Hepatocyte (in vitro differentiated cells): Measurements from ENCODE around the gene RPRD2. TPM values are rescaled to one million over a fixed set of nuclear protein-coding genes. Genes with fewer than 3 reads are reported as not detected.

Source experiments
- DNase-seq: peaks from one replicate; pipeline ENCODE4 v3.0.0-alpha.2; 2016; ENCODE audit warnings: low spot score
- H2AFZ ChIP-seq: fragments of 200-600 bp; sonication (generic); 2 replicates; pipeline ENCODE4 v1.6.0; 2016; ENCODE audit warnings: antibody characterized with exemption, mild to moderate bottlenecking
- H3K27ac ChIP-seq: fragments of 200-600 bp; sonication (generic); 2 replicates; pipeline ENCODE4 v1.5.1; 2016; ENCODE audit warnings: mild to moderate bottlenecking
- H3K27me3 ChIP-seq: fragments of 200-600 bp; sonication (generic); 2 replicates; pipeline ENCODE4 v1.6.1; 2016
- H3K36me3 ChIP-seq: fragments of 200-600 bp; sonication (generic); replicated peaks from 2 replicates; pipeline ENCODE4 v1.5.1; 2016; ENCODE audit warnings: low read depth; ENCODE audit not compliant: insufficient read depth
- H3K4me1 ChIP-seq: fragments of 200-600 bp; sonication (generic); 2 replicates; pipeline ENCODE4 v1.5.1; 2016; ENCODE audit warnings: mild to moderate bottlenecking, moderate library complexity; ENCODE audit not compliant: insufficient read depth
- H3K4me2 ChIP-seq: fragments of 200-600 bp; sonication (generic); 2 replicates; pipeline ENCODE4 v1.6.0; 2016
- H3K4me3 ChIP-seq: fragments of 200-600 bp; sonication (generic); 2 replicates; pipeline ENCODE4 v1.5.1; 2016; ENCODE audit warnings: mild to moderate bottlenecking
- H3K79me2 ChIP-seq: fragments of 200-600 bp; sonication (generic); 2 replicates; pipeline ENCODE4 v1.6.0; 2017; ENCODE audit warnings: mild to moderate bottlenecking
- H3K9me2 ChIP-seq: fragments of 200-600 bp; sonication (generic); replicated peaks from 2 replicates; pipeline ENCODE4 v1.6.0; 2017; ENCODE audit warnings: mild to moderate bottlenecking; ENCODE audit not compliant: insufficient read depth
- H3K9me3 ChIP-seq: fragments of 200-600 bp; sonication (generic); 2 replicates; pipeline ENCODE4 v1.5.1; 2016; ENCODE audit warnings: low read depth, mild to moderate bottlenecking
- H4K20me1 ChIP-seq: fragments of 200-600 bp; sonication (generic); 2 replicates; pipeline ENCODE4 v1.6.0; 2016; ENCODE audit warnings: mild to moderate bottlenecking; ENCODE audit not compliant: insufficient read depth, poor library complexity, severe bottlenecking
- CTCF ChIP-seq: fragments of 200-600 bp; sonication (generic); IDR thresholded peaks from 2 replicates; pipeline ENCODE4 v1.5.1; 2016; ENCODE audit warnings: antibody characterized with exemption, mild to moderate bottlenecking; ENCODE audit not compliant: poor library complexity
- EZH2 ChIP-seq: fragments of 200-600 bp; sonication (generic); IDR thresholded peaks from 2 replicates; pipeline ENCODE4 v1.6.1; 2016; ENCODE audit warnings: antibody characterized with exemption, mild to moderate bottlenecking, borderline replicate concordance
- EZH2phosphoT487 ChIP-seq: fragments of 200-600 bp; sonication (generic); IDR thresholded peaks from one replicate; pipeline ENCODE4 v1.6.1; 2018; ENCODE audit warnings: antibody characterized with exemption, mild to moderate bottlenecking, low read depth, moderate library complexity; ENCODE audit not compliant: unreplicated experiment, severe bottlenecking
- WGBS: methylation state at CpG from one replicate; pipeline ENCODE4 v1.1.6; 2016; ENCODE audit warnings: low lambda C conversion rate; ENCODE audit errors: missing lambda C conversion rate; 5-methylcytosine and 5-hydroxymethylcytosine counted together
- polyA plus RNA-seq: library from polyadenylated mRNA; unstranded; fragments of >200 nt; fragmentation: Nextera tagmentation; extraction: Ambion mirVana; gene quantifications from 2 replicates; pipeline ENCODE4 v1.2.1, GENCODE V29; 2016
- total RNA-seq: library from RNA; depleted of rRNA; stranded (reverse); fragments of >200 nt; gene quantifications from 2 replicates; pipeline ENCODE4 v1.2.3, GENCODE V29; 2014

The RPRD2 gene
- total and polyA plus RNA-seq, 2 experiments from 2014 or later, result 16.5 to 18.8 TPM

DNA sequence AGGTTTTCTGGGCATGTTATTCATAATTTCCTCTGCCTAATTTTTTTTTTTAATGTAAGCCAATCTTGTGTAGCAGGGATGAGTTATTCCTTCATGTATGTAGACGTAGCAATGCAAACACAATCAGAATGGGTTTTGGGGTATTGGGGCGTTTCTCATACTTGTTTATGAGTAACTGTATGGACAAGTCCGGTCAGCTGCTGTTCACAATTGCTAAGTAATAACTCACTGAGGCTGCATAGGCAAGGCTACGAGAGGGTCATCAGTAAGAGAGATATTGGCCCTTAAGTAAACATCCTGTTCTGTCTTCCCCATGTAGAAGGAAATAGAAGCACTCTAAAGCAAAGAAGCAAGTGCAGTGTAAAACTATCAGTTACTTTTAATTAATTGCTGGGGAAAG lies 113.8 kb downstream of the RPRD2 start:
- H3K9me2 ChIP-seq, result no peaks in the 10 kb centered on the region
- 44% methylated on average over 4 of the region's 4 CpGs for WGBS
- H2AFZ ChIP-seq, result no peak overlapping the region
- H3K4me2 ChIP-seq, result no peak overlapping the region
- no peaks in the 10 kb centered on the region for H4K20me1 ChIP-seq
- peak overlapping the region; percentile 45 for H3K27ac ChIP-seq
- no peak overlapping the region for H3K4me3 ChIP-seq
- no peaks in the 10 kb centered on the region for H3K79me2 ChIP-seq
- H3K4me1 ChIP-seq, result peaks cover 16% of the 10 kb centered on the region
- H3K9me3 ChIP-seq, result no peaks in the 10 kb centered on the region
- no peaks in the 10 kb centered on the region for H3K27me3 ChIP-seq
- DNase-seq, result peak; percentile 39
- TF ChIP-seq EZH2 (no peak), EZH2phosphoT487 (no peak), CTCF (no peak)
- H3K36me3 ChIP-seq, result no peaks in the 10 kb centered on the region

GRCh38 chr1:150479370-150479769 lies 115.4 kb downstream of the RPRD2 start:
- H3K27ac ChIP-seq, result no peak overlapping the region
- H2AFZ ChIP-seq, result no peak overlapping the region
- TF ChIP-seq CTCF (no peak), EZH2phosphoT487 (no peak), EZH2 (no peak)
- no peaks in the 10 kb centered on the region for H3K36me3 ChIP-seq
- no peaks in the 10 kb centered on the region for H3K27me3 ChIP-seq
- DNase-seq, result no peak
- H3K4me2 ChIP-seq, result no peak overlapping the region
- H3K4me1 ChIP-seq, result peaks cover 16% of the 10 kb centered on the region
- H3K9me3 ChIP-seq, result no peaks in the 10 kb centered on the region
- no peaks in the 10 kb centered on the region for H4K20me1 ChIP-seq
- 71% methylated on average over 4 of the region's 4 CpGs for WGBS
- no peaks in the 10 kb centered on the region for H3K9me2 ChIP-seq
- H3K4me3 ChIP-seq, result no peak overlapping the region
- no peaks in the 10 kb centered on the region for H3K79me2 ChIP-seq

- Histone ChIP-seq H3K9me3 (no peaks in the 10 kb centered on the region), H3K4me1 (peaks cover 16% of the 10 kb centered on the region), H3K79me2 (no peaks in the 10 kb centered on the region), H3K27me3 (no peaks in the 10 kb centered on the region), H3K36me3 (no peaks in the 10 kb centered on the region), H3K4me3 (no peak overlapping the region), H2AFZ (no peak overlapping the region), H3K27ac (no peak overlapping the region), H4K20me1 (no peaks in the 10 kb centered on the region), H3K9me2 (no peaks in the 10 kb centered on the region), H3K4me2 (no peak overlapping the region)
- no peak for DNase-seq
- 65% methylated on average over 2 of the region's 2 CpGs for WGBS
- no peak for TF ChIP-seq EZH2phosphoT487
- no peak for TF ChIP-seq EZH2
- TF ChIP-seq CTCF, result no peak
Observed at GRCh38 chr1:150479927-150480352, 116.0 kb downstream of the RPRD2 start.

GRCh38 chr1:150484431-150484830 lies 120.5 kb downstream of the RPRD2 start:
- H3K9me3 ChIP-seq, result no peaks in the 10 kb centered on the region
- H3K36me3 ChIP-seq, result no peaks in the 10 kb centered on the region
- 87% methylated on average over 5 of the region's 5 CpGs for WGBS
- TF ChIP-seq EZH2phosphoT487, result no peak
- TF ChIP-seq CTCF, result no peak
- TF ChIP-seq EZH2, result no peak
- no peaks in the 10 kb centered on the region for H3K27me3 ChIP-seq
- H3K27ac ChIP-seq, result no peak overlapping the region
- H2AFZ ChIP-seq, result no peak overlapping the region
- H3K4me2 ChIP-seq, result no peak overlapping the region
- DNase-seq, result no peak
- H3K9me2 ChIP-seq, result no peaks in the 10 kb centered on the region
- H3K4me3 ChIP-seq, result no peak overlapping the region
- no peaks in the 10 kb centered on the region for H4K20me1 ChIP-seq
- peaks cover 9% of the 10 kb centered on the region for H3K79me2 ChIP-seq
- peaks cover 4% of the 10 kb centered on the region for H3K4me1 ChIP-seq
